ENCODE data around the gene TYK2. TPM values are rescaled to one million over a fixed set of nuclear protein-coding genes. Genes with fewer than 3 reads are reported as not detected.

Gene TYK2
- total and polyA plus RNA-seq, 2 of the 4 experiments (the other 2 are of a cell fraction), result 40.9 to 97.9 TPM

DNA sequence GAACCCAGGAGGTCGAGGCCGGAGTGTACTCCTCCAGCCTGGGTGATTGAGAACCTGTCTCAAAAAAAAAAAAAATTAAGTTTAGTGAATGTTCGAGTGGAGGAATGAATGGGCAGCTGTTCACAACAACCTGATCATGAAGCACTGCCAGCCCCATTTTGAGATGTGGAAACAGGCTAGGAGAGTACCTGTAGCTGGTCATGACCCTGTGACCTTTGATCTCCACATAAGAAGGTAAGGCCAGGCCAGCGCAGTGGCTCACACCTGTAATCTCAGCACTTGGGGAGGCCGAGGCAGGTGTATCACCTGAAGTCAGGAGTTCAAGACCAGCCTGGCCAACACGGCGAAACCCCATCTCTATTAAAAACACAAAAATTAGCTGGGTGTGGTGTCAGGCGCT lies 54.6 kb downstream of the TYK2 start:
- no TSS peak for BruUV-seq (replicated peaks)
- Histone ChIP-seq H3K4me3 (ENCODE audit: insufficient read depth, low read depth, low read length) (no peak overlapping the region), H3K56ac (ENCODE audit: extremely low read depth, insufficient read depth, low read length) (no peak overlapping the region), H2BK20ac (ENCODE audit: low read depth, low read length) (no peak overlapping the region), H2AFZ (replicated peaks; ENCODE audit: low read length, poor library complexity) (no peak overlapping the region), H2BK5ac (ENCODE audit: low read depth, low read length, poor library complexity, severe bottlenecking) (no peak overlapping the region), H2AK9ac (replicated peaks; ENCODE audit: low read depth, low read length, poor library complexity) (no peak overlapping the region), H3K27me3 (ENCODE audit: control insufficient read depth, insufficient read depth, low read length) (no peaks in the 10 kb centered on the region), H3K14ac (replicated peaks; ENCODE audit: low read depth, low read length) (no peak overlapping the region), H4K5ac (ENCODE audit: low read depth, low read length) (no peak overlapping the region), H3K4ac (ENCODE audit: low read depth, low read length) (no peak overlapping the region), H3K18ac (ENCODE audit: low read depth, low read length) (no peak overlapping the region), H2AK5ac (ENCODE audit: low read depth, low read length) (no peak overlapping the region), H2BK120ac (ENCODE audit: low read depth, low read length) (no peak overlapping the region), H4K91ac (ENCODE audit: insufficient read depth, low read depth, low read length) (no peak overlapping the region), H4K8ac (ENCODE audit: low read depth in 2 of 2, low read length in 2 of 2) (no peak overlapping the region), H3K23ac (ENCODE audit: low read depth, low read length) (no peak overlapping the region), H3K4me1 (ENCODE audit: control insufficient read depth, insufficient read depth, low read length) (no peaks in the 10 kb centered on the region), H3K27ac (ENCODE audit: insufficient read depth, low read length) (no peak overlapping the region), H3K36me3 (ENCODE audit: control insufficient read depth, insufficient read depth, low read length) (peaks cover 84% of the 10 kb centered on the region), H4K20me1 (ENCODE audit: insufficient read depth, low read length) (peaks cover 16% of the 10 kb centered on the region; the same call in 1 of the 2 replicates), H3K9ac (ENCODE audit: low read depth, low read length) (no peak overlapping the region), H3K9me1 (ENCODE audit: insufficient read depth, low read length) (no peaks in the 10 kb centered on the region; the same call in 1 of the 2 replicates), H3K79me1 (ENCODE audit: low read depth in 1 of 2, low read length in 2 of 2) (peaks cover 26 to 44% of the 10 kb centered on the region in 2 experiments; a peak in 3 of 4 replicates), H3K4me2 (ENCODE audit: low read depth, low read length) (no peak overlapping the region), H3K9me3 (ENCODE audit: control insufficient read depth, insufficient read depth, low read length) (no peaks in the 10 kb centered on the region), H2BK15ac (ENCODE audit: low read depth, low read length) (no peak overlapping the region)
- intact Hi-C loops (cut with micrococcal nuclease), result no loop called here
- POLR2A ChIA-PET (ENCODE audit: unreplicated experiment), result no interaction called here
- DNase-seq, result no peak
- WGBS, 2 experiments (ENCODE audit: extremely low coverage in 2 of 2, insufficient read length in 1 of 2), result 100% methylated on average over 2 of the region's 8 CpGs; no CpG with 5 or more reads in 1 of the 2 experiments
- dilution Hi-C loops (cut with HindIII; ENCODE audit: low sequenced_read_pairs, unreplicated experiment), result no loop called here
- ATAC-seq (ENCODE audit: low read depth), result no peak
- in situ Hi-C loops (cut with MboI; ENCODE audit: low sequenced_read_pairs), result no loop called here
- TF ChIP-seq RCOR1 (IDR thresholded peaks at IDR 0.05; ENCODE audit: insufficient replicate concordance, low read length) (no peak), POLR2A (IDR thresholded peaks at IDR 0.05; ENCODE audit: low read depth, low read length) (no peak), SMC3 (IDR thresholded peaks at IDR 0.05; ENCODE audit: low read depth, low read length) (no peak), MAZ (IDR thresholded peaks at IDR 0.05; ENCODE audit: borderline replicate concordance, low read depth, low read length) (no peak), CHD1 (IDR thresholded peaks at IDR 0.05; ENCODE audit: low read depth, low read length) (no peak), MXI1 (IDR thresholded peaks at IDR 0.05; ENCODE audit: borderline replicate concordance, low read depth, low read length) (no peak), CEBPB (IDR thresholded peaks at IDR 0.05; ENCODE audit: low read depth, low read length) (no peak), MAFK (IDR thresholded peaks at IDR 0.05; ENCODE audit: low read depth, low read length) (no peak), NFE2L2 (IDR thresholded peaks at IDR 0.05; ENCODE audit: low read depth, low read length) (no peak), BHLHE40 (IDR thresholded peaks at IDR 0.05; ENCODE audit: low read depth, low read length) (no peak), FOS (IDR thresholded peaks at IDR 0.05; ENCODE audit: low read depth, low read length) (no peak), RFX5 (IDR thresholded peaks at IDR 0.05; ENCODE audit: low read depth, low read length) (no peak), RAD21 (IDR thresholded peaks at IDR 0.05; ENCODE audit: low read length) (no peak)
- TF ChIP-seq, protein P1, sequence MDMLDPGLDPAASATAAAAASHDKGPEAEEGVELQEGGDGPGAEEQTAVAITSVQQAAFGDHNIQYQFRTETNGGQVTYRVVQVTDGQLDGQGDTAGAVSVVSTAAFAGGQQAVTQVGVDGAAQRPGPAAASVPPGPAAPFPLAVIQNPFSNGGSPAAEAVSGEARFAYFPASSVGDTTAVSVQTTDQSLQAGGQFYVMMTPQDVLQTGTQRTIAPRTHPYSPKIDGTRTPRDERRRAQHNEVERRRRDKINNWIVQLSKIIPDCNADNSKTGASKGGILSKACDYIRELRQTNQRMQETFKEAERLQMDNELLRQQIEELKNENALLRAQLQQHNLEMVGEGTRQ (IDR thresholded peaks at IDR 0.05; ENCODE audit: low read depth, low read length), result no peak
- TF ChIP-seq, protein P2, sequence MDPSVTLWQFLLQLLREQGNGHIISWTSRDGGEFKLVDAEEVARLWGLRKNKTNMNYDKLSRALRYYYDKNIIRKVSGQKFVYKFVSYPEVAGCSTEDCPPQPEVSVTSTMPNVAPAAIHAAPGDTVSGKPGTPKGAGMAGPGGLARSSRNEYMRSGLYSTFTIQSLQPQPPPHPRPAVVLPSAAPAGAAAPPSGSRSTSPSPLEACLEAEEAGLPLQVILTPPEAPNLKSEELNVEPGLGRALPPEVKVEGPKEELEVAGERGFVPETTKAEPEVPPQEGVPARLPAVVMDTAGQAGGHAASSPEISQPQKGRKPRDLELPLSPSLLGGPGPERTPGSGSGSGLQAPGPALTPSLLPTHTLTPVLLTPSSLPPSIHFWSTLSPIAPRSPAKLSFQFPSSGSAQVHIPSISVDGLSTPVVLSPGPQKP (IDR thresholded peaks at IDR 0.05; ENCODE audit: borderline replicate concordance, low read depth, low read length), result no peak
- TF ChIP-seq, protein P3, sequence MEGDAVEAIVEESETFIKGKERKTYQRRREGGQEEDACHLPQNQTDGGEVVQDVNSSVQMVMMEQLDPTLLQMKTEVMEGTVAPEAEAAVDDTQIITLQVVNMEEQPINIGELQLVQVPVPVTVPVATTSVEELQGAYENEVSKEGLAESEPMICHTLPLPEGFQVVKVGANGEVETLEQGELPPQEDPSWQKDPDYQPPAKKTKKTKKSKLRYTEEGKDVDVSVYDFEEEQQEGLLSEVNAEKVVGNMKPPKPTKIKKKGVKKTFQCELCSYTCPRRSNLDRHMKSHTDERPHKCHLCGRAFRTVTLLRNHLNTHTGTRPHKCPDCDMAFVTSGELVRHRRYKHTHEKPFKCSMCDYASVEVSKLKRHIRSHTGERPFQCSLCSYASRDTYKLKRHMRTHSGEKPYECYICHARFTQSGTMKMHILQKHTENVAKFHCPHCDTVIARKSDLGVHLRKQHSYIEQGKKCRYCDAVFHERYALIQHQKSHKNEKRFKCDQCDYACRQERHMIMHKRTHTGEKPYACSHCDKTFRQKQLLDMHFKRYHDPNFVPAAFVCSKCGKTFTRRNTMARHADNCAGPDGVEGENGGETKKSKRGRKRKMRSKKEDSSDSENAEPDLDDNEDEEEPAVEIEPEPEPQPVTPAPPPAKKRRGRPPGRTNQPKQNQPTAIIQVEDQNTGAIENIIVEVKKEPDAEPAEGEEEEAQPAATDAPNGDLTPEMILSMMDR (conservative IDR thresholded peaks at IDR 0.05; ENCODE audit: low read depth, low read length), result no peak
- CTCF ChIA-PET, result no interaction called here

Data from IMR-90 (cell line).